Measurements from ENCODE around the gene TAS2R5. TPM values are rescaled to one million over a fixed set of nuclear protein-coding genes. Genes with fewer than 3 reads are reported as not detected.

TAS2R5 gene, protein sequence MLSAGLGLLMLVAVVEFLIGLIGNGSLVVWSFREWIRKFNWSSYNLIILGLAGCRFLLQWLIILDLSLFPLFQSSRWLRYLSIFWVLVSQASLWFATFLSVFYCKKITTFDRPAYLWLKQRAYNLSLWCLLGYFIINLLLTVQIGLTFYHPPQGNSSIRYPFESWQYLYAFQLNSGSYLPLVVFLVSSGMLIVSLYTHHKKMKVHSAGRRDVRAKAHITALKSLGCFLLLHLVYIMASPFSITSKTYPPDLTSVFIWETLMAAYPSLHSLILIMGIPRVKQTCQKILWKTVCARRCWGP
- total RNA-seq, result 0.57 and 0.92 TPM in 2 replicates

DNA sequence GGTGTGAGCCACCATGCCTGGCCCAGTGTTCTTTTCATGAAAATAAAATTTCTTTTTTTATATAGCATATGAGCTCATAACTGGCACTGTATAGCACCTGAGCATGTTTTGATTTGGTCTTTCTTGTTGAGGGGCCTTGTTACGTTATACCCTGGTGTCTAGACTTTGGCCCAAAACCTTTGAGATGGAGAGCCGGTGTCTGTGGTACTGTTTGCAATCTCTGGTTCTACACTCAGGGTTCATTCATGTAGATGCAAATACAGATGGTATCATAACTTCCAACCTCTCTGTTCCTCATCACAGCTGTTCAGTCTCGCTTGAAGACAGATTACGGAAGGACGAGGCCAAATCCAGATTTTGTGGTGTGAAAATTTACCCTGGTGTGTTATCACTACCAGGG, at the start of gene TAS2R5:
TAS2R5 (plus strand) TSS at position 301 of the 400 bp plus-strand sequence. CDS start 145 bp downstream, outside the sequence.

DNA sequence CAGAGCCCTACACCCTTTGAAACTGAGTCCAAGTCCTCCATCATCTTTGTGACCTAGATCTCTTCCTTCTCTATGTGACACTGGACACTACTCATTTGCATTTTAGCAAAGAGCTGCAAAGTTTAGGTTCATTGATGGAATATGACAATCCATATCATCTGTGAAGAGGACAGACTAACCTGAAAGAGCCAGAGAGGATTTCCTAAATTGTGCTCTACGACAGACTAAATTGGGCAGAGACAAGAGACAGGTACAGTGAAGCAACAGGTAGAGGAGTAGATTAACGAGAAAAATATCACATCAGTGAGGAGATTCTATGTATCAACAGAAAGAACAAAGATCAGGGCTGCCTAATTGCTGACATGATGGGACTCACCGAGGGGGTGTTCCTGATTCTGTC, 26.2 kb upstream of the TAS2R5 start, which contains the start of gene TAS2R3:
TAS2R3 (plus strand) TSS at position 301 of the 400 bp plus-strand sequence; CDS start at position 363, 62 bp downstream.

DNA sequence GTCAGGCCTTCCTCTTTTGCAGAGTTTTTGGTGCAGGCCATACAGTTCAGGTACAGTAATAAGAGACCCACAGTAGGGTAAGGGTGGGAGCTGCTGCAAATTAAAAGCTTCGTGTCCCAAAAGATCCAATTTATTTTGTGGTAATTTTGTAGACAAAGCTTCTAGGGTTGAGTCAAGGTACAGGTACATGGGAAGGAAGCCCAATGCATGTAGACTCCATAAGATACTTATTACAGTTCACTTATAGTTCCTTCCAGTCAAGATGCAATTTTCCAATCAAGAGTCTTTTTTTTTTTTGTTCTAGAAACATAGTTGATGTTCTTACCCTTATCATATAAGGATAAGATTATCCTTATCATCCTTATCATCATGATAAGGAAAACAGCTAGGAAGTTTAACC, 13.6 kb upstream of the TAS2R5 start, which contains the start of gene TAS2R4:
TAS2R4 (plus strand) TSS at position 301 of the 400 bp plus-strand sequence. CDS start 1,815 bp downstream, outside the sequence.

Other genes starting within 250 kb of the TAS2R5 start
- gene AGK, start 238.8 kb upstream of the TAS2R5 start, total RNA-seq, result 15.3 and 18.2 TPM in 2 replicates
- 6.0 and 9.4 TPM in 2 replicates for gene DENND11, start 88.1 kb upstream of the TAS2R5 start, total RNA-seq
- gene WEE2, start 81.9 kb upstream of the TAS2R5 start, total RNA-seq, result not detected in 2 replicates
- gene SSBP1, start 51.9 kb upstream of the TAS2R5 start, total RNA-seq, result 137 and 162 TPM in 2 replicates
- gene TAS2R3, start 26.1 kb upstream of the TAS2R5 start, total RNA-seq, result 0.85 and 1.8 TPM in 2 replicates
- gene TAS2R4, start 13.5 kb upstream of the TAS2R5 start, total RNA-seq, result 0.85 and 0.92 TPM in 2 replicates
- not detected in 2 replicates for gene PRSS37, start 51.3 kb downstream of the TAS2R5 start, total RNA-seq
- not detected in 2 replicates for gene OR9A4, start 126.2 kb downstream of the TAS2R5 start, total RNA-seq
- gene CLEC5A, start 156.8 kb downstream of the TAS2R5 start, total RNA-seq, result not detected in 2 replicates
- gene TAS2R38, start 183.6 kb downstream of the TAS2R5 start, total RNA-seq, result not detected in 2 replicates
- under 0.01 TPM in 2 replicates for gene MGAM, start 205.7 kb downstream of the TAS2R5 start, total RNA-seq